Tibial nerve (tissue), 4 donors: ENCODE measurements around the gene MOCOS. TPM values are rescaled to one million over a fixed set of nuclear protein-coding genes. Genes with fewer than 3 reads are reported as not detected.

ENCODE experiments used
- DNase-seq, 2 donors: peaks; one replicate each; pipeline ENCODE4 v3.0.0-alpha.2; 2019; ENCODE audit warnings: low spot score in 2 of 2
- H3K27ac ChIP-seq, 4 donors: fragments of 200-600 bp; sonication (generic) in 3 of 4; one replicate each; pipeline ENCODE4 v1.5.1; 2017 to 2019; ENCODE audit warnings: mild to moderate bottlenecking in 1 of 4
- H3K27me3 ChIP-seq, 2 donors: fragments of 200-600 bp; sonication (generic) in 1 of 2; one replicate each; pipeline versions ENCODE4 v1.5.1 to v1.6.0; 2017 to 2019
- H3K36me3 ChIP-seq, 3 donors: fragments of 200-600 bp; sonication (generic); one replicate each; pipeline ENCODE4 v1.5.1; 2018 to 2019
- H3K4me1 ChIP-seq, 4 donors: fragments of 200-600 bp; sonication (generic) in 3 of 4; one replicate each; pipeline ENCODE4 v1.5.1; 2017 to 2019
- H3K4me3 ChIP-seq, 4 donors: fragments of 200-600 bp; sonication (generic) in 3 of 4; one replicate each; pipeline ENCODE4 v1.5.1; 2017 to 2019; ENCODE audit warnings: mild to moderate bottlenecking in 1 of 4, moderate library complexity in 1 of 4
- H3K9me3 ChIP-seq, 4 donors: fragments of 200-600 bp; sonication (generic) in 3 of 4; one replicate each; pipeline ENCODE4 v1.5.1; 2017 to 2019
- EP300 ChIP-seq, 2 donors: sonication (generic); formaldehyde crosslinking; IDR thresholded peaks; one replicate each; pipeline ENCODE4 v1.6.1; 2017; ENCODE audit warnings: antibody characterized with exemption in 2 of 2, mild to moderate bottlenecking in 1 of 2
- POLR2A ChIP-seq, 2 donors: fragments of 450-650 bp; IDR thresholded peaks; one replicate each; pipeline ENCODE4 v1.6.1; 2017; ENCODE audit warnings: antibody characterized with exemption in 2 of 2, mild to moderate bottlenecking in 2 of 2, moderate library complexity in 2 of 2
- WGBS, 2 donors: methylation state at CpG; one replicate each; pipeline ENCODE4 v1.1.5; 2018; 5-methylcytosine and 5-hydroxymethylcytosine counted together
- total RNA-seq, 4 donors: library from RNA; depleted of rRNA; stranded (reverse); fragments of >200 nt; gene quantifications; one replicate each; pipeline ENCODE4 v1.1.0, GENCODE V29; 2016
- TF ChIP-seq, protein P1 (sequence below), 5 experiments: fragments of 200-600 bp in 3 of 5; fragments of 450-650 bp in 2 of 5; sonication (generic) in 3 of 5; IDR thresholded peaks; one replicate each; pipeline ENCODE4 v1.5.1; 2016 to 2019; ENCODE audit warnings: antibody characterized with exemption in 5 of 5, mild to moderate bottlenecking in 3 of 5, moderate library complexity in 2 of 5

MOCOS gene
- total RNA-seq, 4 donors from 2014 or later: 6.9 to 10.2 (median 8.9) TPM

GRCh38 chr18:36197511-36198166, 10.3 kb downstream of the MOCOS start:
- H3K27me3 ChIP-seq: no peaks in the 10 kb centered on the region
- H3K36me3 ChIP-seq: no peaks in the 10 kb centered on the region
- H3K9me3 ChIP-seq: no peaks in the 10 kb centered on the region
- no peak overlapping the region for H3K4me3 ChIP-seq
- DNase-seq: no peak
- H3K4me1 ChIP-seq: no peaks in the 10 kb centered on the region
- no peak overlapping the region for H3K27ac ChIP-seq
- TF ChIP-seq EP300 (IDR thresholded peaks at IDR 0.05) (no peak), POLR2A (IDR thresholded peaks at IDR 0.05) (no peak)
- TF ChIP-seq, protein P1, sequence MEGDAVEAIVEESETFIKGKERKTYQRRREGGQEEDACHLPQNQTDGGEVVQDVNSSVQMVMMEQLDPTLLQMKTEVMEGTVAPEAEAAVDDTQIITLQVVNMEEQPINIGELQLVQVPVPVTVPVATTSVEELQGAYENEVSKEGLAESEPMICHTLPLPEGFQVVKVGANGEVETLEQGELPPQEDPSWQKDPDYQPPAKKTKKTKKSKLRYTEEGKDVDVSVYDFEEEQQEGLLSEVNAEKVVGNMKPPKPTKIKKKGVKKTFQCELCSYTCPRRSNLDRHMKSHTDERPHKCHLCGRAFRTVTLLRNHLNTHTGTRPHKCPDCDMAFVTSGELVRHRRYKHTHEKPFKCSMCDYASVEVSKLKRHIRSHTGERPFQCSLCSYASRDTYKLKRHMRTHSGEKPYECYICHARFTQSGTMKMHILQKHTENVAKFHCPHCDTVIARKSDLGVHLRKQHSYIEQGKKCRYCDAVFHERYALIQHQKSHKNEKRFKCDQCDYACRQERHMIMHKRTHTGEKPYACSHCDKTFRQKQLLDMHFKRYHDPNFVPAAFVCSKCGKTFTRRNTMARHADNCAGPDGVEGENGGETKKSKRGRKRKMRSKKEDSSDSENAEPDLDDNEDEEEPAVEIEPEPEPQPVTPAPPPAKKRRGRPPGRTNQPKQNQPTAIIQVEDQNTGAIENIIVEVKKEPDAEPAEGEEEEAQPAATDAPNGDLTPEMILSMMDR (IDR thresholded peaks at IDR 0.05): no peak

- Histone ChIP-seq H3K27me3 (no peaks in the 10 kb centered on the region), H3K4me3 (no peak overlapping the region), H3K36me3 (no peaks in the 10 kb centered on the region), H3K9me3 (no peaks in the 10 kb centered on the region), H3K4me1 (no peaks in the 10 kb centered on the region), H3K27ac (no peak overlapping the region)
- no peak for DNase-seq
- TF ChIP-seq EP300 (IDR thresholded peaks at IDR 0.05) (no peak), POLR2A (IDR thresholded peaks at IDR 0.05) (no peak)
- TF ChIP-seq, protein P1 (IDR thresholded peaks at IDR 0.05): no peak
- 86 to 88% methylated on average over 19 to 20 of the region's 22 CpGs for WGBS, 2 donors
Observed at GRCh38 chr18:36199691-36200295, 12.5 kb downstream of the MOCOS start.

- Histone ChIP-seq H3K36me3 (no peaks in the 10 kb centered on the region), H3K4me3 (no peak overlapping the region), H3K4me1 (no peaks in the 10 kb centered on the region), H3K9me3 (no peaks in the 10 kb centered on the region), H3K27ac (no peak overlapping the region), H3K27me3 (no peaks in the 10 kb centered on the region)
- TF ChIP-seq, protein P1 (IDR thresholded peaks at IDR 0.05): no peak
- TF ChIP-seq POLR2A (IDR thresholded peaks at IDR 0.05): no peak
- no peak for TF ChIP-seq EP300 (IDR thresholded peaks at IDR 0.05)
- DNase-seq: no peak
Observed at GRCh38 chr18:36200354-36200771, 13.1 kb downstream of the MOCOS start.

DNA sequence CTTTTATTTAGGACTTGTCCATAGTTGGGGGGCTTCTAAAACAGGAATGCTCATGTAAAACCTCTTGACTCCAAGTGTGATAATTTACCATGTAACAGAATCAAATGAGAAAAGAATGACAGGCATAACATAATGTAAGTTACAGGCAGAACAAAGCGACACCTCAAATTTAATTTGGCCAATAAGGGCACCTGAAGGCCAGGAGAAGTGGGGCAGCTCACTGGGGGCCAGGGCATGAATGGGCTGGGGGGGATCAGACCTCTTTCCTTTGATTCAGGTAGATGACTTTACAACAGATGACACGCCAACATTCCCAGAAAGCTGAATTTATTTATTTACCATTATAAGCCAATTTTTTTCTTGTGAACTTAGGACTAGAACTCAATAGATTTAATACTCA, 14.5 kb downstream of the MOCOS start:
- Histone ChIP-seq H3K27me3 (no peaks in the 10 kb centered on the region), H3K27ac (no peak overlapping the region), H3K9me3 (no peaks in the 10 kb centered on the region), H3K36me3 (no peaks in the 10 kb centered on the region), H3K4me3 (no peak overlapping the region), H3K4me1 (no peaks in the 10 kb centered on the region)
- TF ChIP-seq, protein P1 (IDR thresholded peaks at IDR 0.05): no peak
- TF ChIP-seq POLR2A (IDR thresholded peaks at IDR 0.05) (no peak), EP300 (IDR thresholded peaks at IDR 0.05) (no peak)
- no peak for DNase-seq
- WGBS, 2 donors: 93 to 94% methylated on average over 2 of the region's 2 CpGs

GRCh38 chr18:36203360-36203895, 16.1 kb downstream of the MOCOS start:
- DNase-seq: no peak
- WGBS, 2 donors: 71 to 73% methylated on average over 7 of the region's 7 CpGs

More at GRCh38 chr18:36203360-36203895, 16.1 kb downstream of the MOCOS start:
- Histone ChIP-seq H3K27me3 (no peaks in the 10 kb centered on the region), H3K36me3 (no peaks in the 10 kb centered on the region), H3K9me3 (peaks cover 0 to 8% (median 0%) of the 10 kb centered on the region in 4 donors), H3K4me1 (no peaks in the 10 kb centered on the region), H3K27ac (no peak overlapping the region), H3K4me3 (no peak overlapping the region)
- TF ChIP-seq POLR2A (IDR thresholded peaks at IDR 0.05): no peak
- TF ChIP-seq EP300 (IDR thresholded peaks at IDR 0.05): no peak
- TF ChIP-seq, protein P1 (IDR thresholded peaks at IDR 0.05): no peak
